Fibroblast of pulmonary artery (primary cell): ENCODE measurements around the gene IFFO2.

Experiments
- DNase-seq: peaks from one replicate; pipeline ENCODE4 v3.0.0-alpha.2; 2010; ENCODE audit warnings: low read depth
- H3K4me3 ChIP-seq: replicated peaks from 2 replicates; pipeline ENCODE4 v1.5.1; 2011; ENCODE audit warnings: low read depth, mild to moderate bottlenecking, control low read depth, low read length, moderate library complexity
- CTCF ChIP-seq: IDR thresholded peaks from 2 replicates; pipeline ENCODE4 v1.5.1; 2011; ENCODE audit warnings: mild to moderate bottlenecking, control low read depth, low read length, inconsistent platforms; ENCODE audit errors: missing control alignments

IFFO2 gene

GRCh38 chr1:18929686-18930085, 26.8 kb downstream of the IFFO2 start:
- H3K4me3 ChIP-seq = no peak overlapping the region
- peak; percentile 72 for DNase-seq
- TF ChIP-seq CTCF = no peak

DNA sequence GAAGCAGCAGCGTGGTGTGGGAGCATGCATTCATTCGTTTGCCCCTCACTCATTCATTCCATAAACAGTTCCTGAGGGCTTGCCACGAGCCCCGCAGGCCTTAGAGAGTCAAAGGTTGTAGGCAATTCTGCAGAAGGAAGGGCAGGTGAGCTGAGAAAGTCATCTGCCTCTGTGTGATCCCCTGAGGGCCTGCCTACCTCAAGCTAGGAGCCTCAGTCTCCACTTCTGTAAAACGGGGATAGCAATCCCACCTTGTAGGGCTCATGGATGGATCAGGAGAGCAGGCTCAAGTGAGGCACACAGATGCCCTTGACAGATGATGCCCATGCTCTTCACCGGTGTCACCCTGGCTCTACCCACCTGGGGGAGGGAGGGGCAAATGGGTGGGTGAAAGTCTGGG, 27.5 kb downstream of the IFFO2 start:
- DNase-seq = no peak
- no peak for TF ChIP-seq CTCF
- H3K4me3 ChIP-seq = no peak overlapping the region

DNA sequence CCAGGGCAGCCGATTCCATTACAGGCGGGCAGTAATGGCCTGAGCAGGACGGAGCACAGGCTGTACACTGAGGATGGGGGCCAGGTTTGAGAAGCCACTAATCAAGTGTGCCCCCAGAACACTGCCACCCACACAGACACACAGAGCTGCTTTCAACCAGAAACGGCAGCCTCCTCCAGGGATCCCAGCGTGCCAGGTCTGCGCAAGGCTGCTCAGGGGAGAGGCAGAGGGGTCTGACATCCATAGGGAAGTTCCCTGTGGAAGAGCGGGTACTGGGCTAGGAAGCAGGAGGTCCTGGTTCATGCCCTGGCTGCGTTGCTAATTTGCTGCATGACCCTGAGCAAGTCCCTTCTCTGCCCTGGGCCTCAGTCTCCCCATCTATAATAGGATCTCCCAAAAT, 28.1 kb downstream of the IFFO2 start:
- no peak for DNase-seq
- TF ChIP-seq CTCF = no peak
- H3K4me3 ChIP-seq = no peak overlapping the region

GRCh38 chr1:18927654-18928272, 28.7 kb downstream of the IFFO2 start:
- H3K4me3 ChIP-seq = no peak overlapping the region
- peak; percentile 68 for DNase-seq
- TF ChIP-seq CTCF = no peak

DNA sequence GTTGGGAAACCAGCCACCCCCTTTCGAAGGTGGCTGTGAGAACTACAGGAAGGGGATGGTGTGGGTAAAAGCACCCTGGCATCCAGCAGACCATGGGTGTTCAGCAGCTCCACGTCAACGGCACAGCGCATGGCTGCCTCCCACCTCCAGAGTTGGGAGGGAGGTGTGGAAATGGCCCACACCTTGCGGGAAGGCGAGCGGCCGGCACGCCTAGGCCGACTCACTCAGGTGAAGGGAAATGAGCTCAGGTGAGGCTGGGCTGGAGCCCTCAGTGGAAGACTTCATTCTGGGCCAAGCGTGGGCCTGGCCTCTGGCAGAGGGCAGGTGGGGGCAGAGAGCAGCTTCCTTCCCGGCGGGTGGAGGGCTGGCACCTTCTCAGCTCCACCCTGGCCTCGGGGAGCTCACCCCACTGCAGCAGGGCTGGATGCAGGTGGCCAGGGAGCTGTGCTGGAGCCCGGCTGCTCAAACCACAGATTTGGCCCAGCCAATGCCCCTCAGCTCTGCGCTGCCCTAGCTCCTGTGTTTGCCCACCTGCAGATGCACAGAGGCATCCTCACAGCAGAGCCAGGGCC, 29.3 kb downstream of the IFFO2 start:
- no peak for TF ChIP-seq CTCF
- no peak overlapping the region for H3K4me3 ChIP-seq
- no peak for DNase-seq

DNA sequence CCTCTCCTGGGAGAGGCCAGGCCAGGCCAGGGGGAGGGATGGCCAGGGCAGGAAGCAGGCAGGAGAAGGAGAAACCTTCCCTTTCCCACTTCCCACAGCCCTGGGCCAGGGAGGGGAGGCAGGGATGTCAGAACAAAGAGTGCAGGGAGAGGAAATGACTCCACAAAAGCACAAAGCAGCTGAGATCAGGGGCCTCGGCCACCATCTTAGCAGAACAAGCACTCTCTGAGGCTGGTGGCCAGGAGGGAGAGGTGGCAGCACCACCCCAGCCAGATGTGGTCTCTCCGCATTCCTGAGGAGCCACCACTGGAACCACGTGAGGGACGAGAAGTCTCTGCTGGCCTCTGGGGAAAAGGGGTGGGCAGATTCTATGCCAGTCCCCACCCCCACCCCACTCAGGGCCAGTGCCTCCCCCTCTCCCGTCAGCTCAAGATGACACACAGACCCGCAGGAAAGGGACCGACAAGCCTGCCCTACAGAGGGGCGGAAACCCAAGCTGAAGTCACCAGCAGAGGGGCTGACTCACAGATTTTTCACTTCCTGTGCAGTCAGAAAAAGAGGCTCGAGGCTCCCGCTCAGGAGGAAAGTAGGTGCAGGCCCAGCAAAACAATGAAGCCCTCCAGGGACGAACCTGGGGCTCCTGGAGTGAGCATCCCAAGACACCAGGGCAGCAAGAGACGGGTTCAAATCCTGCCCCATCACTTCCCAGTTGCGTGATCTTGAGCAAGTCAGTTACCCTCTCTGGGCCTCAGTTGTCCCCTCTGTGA, 30.0 kb downstream of the IFFO2 start:
- H3K4me3 ChIP-seq = no peak overlapping the region
- TF ChIP-seq CTCF = no peak
- DNase-seq = peak; percentile 96
